ENCODE results near the gene CDH24. TPM values are rescaled to one million over a fixed set of nuclear protein-coding genes. Genes with fewer than 3 reads are reported as not detected.

CDH24 gene
- total RNA-seq, 1 donor from 2014 or later, result 5.9 TPM

- H3K4me3 ChIP-seq, result peak overlapping the region; percentile 10 to 95
- TF ChIP-seq, protein P1, sequence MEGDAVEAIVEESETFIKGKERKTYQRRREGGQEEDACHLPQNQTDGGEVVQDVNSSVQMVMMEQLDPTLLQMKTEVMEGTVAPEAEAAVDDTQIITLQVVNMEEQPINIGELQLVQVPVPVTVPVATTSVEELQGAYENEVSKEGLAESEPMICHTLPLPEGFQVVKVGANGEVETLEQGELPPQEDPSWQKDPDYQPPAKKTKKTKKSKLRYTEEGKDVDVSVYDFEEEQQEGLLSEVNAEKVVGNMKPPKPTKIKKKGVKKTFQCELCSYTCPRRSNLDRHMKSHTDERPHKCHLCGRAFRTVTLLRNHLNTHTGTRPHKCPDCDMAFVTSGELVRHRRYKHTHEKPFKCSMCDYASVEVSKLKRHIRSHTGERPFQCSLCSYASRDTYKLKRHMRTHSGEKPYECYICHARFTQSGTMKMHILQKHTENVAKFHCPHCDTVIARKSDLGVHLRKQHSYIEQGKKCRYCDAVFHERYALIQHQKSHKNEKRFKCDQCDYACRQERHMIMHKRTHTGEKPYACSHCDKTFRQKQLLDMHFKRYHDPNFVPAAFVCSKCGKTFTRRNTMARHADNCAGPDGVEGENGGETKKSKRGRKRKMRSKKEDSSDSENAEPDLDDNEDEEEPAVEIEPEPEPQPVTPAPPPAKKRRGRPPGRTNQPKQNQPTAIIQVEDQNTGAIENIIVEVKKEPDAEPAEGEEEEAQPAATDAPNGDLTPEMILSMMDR (IDR thresholded peaks at IDR 0.05), result peak; percentile 31 to 57 (median 52)
- H3K27ac ChIP-seq, result no peak overlapping the region
- H3K27me3 ChIP-seq, result no peaks in the 10 kb centered on the region
- intact Hi-C loops (cut with DNase I), result loop anchor here (5.0 to 10.0 kb wide), 2 partner anchors 124 to 502 kb away; no protein-coding TSS in a partner anchor
- peaks cover 3 to 18% of the 10 kb centered on the region in 2 donors for H3K4me1 ChIP-seq
- peak in 1 of 2 donors; percentile 78 for DNase-seq (ENCODE audit: low spot score in 2 of 2)
- no peaks in the 10 kb centered on the region for H3K9me3 ChIP-seq
- H3K36me3 ChIP-seq, result peaks cover 26 to 29% of the 10 kb centered on the region in 2 donors
Observed at GRCh38 chr14:23056145-23056955, 970 bp downstream of the CDH24 start.

GRCh38 chr14:23055621-23056144, 1.6 kb downstream of the CDH24 start:
- Histone ChIP-seq H3K4me1 (peaks cover 3 to 18% of the 10 kb centered on the region in 2 donors), H3K27ac (no peak overlapping the region), H3K36me3 (peaks cover 19 to 23% of the 10 kb centered on the region in 2 donors), H3K4me3 (no peak overlapping the region), H3K9me3 (no peaks in the 10 kb centered on the region), H3K27me3 (no peaks in the 10 kb centered on the region)
- DNase-seq (ENCODE audit: low spot score in 2 of 2), result no peak
- intact Hi-C loops (cut with DNase I), result loop anchor here (5.0 to 10.0 kb wide), 2 partner anchors 123 to 501 kb away; no protein-coding TSS in a partner anchor
- TF ChIP-seq, protein P1 (IDR thresholded peaks at IDR 0.05), result no peak

DNA sequence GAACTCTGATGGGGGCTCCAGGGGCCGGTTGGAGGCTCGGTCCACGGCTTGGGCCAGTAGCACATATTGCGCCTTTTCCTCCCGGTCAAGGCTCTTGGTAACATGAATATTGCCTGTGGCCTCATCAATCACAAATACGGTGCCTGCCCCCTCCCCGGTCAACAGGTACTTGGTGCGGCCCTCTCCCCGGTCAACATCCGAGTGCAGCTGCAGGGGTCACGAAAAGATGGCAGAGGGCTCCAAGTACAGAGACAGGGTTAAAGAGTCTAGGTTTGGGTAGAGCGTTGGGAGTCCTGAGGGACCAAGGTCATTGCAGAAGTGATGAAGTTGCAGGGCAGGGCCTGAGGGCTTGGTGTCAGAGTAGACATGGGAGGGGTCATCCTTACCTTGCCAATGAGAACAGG, 2.2 kb downstream of the CDH24 start:
- intact Hi-C loops (cut with DNase I), result loop anchor here (5.0 to 10.0 kb wide), 2 partner anchors 123 to 500 kb away; no protein-coding TSS in a partner anchor
- DNase-seq (ENCODE audit: low spot score in 2 of 2), result no peak
- TF ChIP-seq, protein P1 (IDR thresholded peaks at IDR 0.05), result no peak

DNA sequence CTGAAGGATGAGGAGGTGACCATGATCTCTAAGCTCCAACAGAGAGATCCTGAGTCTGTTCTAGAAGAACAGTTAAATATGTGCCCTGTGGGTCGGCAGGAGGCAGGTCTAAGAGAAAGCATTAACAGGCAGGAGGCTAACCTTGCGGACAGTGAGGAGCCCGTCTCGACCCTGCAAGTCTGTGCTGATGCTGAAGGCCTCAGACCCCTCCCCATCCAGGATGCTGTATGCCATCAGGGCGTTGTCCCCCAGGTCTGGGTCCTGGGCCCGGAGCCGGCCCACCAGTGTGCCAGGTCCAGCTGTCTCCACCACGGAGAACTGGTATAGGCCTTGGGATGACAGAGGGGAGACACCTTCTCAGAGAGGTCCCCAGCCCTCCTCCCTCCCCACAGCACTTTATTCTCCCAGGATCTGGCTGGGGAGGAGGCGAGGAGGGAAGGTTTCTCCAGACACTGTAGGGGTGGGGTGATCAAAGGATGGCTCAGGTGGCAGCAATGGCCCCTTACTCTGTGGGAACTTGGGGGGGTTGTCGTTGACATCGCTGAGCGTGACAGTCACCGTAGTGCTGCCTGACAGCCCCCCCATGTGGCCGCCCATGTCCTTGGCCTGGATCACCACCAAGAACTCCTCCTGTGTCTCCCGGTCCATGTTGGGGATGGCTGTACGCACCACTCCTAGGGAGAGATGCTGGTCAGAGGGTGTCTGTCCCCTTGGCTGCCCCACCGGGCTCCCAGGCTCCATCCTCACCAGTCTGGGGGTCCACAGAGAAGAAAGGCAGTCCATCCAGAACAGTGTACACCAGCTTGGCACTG, 3.1 kb downstream of the CDH24 start:
- intact Hi-C loops (cut with DNase I), result loop anchor here (10.0 kb wide), 1 partner anchor 499 kb away; no protein-coding TSS in a partner anchor
- TF ChIP-seq, protein P1 (IDR thresholded peaks at IDR 0.05), result peak in 2 of 3 experiments; percentile 7
- H3K9me3 ChIP-seq, result no peaks in the 10 kb centered on the region
- no peaks in the 10 kb centered on the region for H3K27me3 ChIP-seq
- H3K27ac ChIP-seq, result no peak overlapping the region
- H3K4me1 ChIP-seq, result peaks cover 3 to 18% of the 10 kb centered on the region in 2 donors
- peaks cover 8 to 10% of the 10 kb centered on the region in 2 donors for H3K36me3 ChIP-seq
- DNase-seq (ENCODE audit: low spot score in 2 of 2), result no peak
- no peak overlapping the region for H3K4me3 ChIP-seq

More for the DNA sequence above, 2.2 kb downstream of the CDH24 start:
- Histone ChIP-seq H3K4me3 (no peak overlapping the region), H3K27ac (no peak overlapping the region), H3K9me3 (no peaks in the 10 kb centered on the region), H3K4me1 (peaks cover 3 to 18% of the 10 kb centered on the region in 2 donors), H3K36me3 (peaks cover 14 to 17% of the 10 kb centered on the region in 2 donors), H3K27me3 (no peaks in the 10 kb centered on the region)

- H3K4me1 ChIP-seq, result peaks cover 3 to 17% of the 10 kb centered on the region in 2 donors
- H3K36me3 ChIP-seq, result peaks cover under 1 to 2% of the 10 kb centered on the region in 2 donors
- TF ChIP-seq, protein P1 (IDR thresholded peaks at IDR 0.05), result no peak
- no peak overlapping the region for H3K4me3 ChIP-seq
- H3K27ac ChIP-seq, result no peak overlapping the region
- no peaks in the 10 kb centered on the region for H3K27me3 ChIP-seq
- no peaks in the 10 kb centered on the region for H3K9me3 ChIP-seq
- intact Hi-C loops (cut with DNase I), result loop anchor here (10.0 kb wide), 1 partner anchor 499 kb away; no protein-coding TSS in a partner anchor
- no peak for DNase-seq (ENCODE audit: low spot score in 2 of 2)
Observed at GRCh38 chr14:23053426-23053825, 3.9 kb downstream of the CDH24 start.
